HepG2 (cell line): Measurements from ENCODE around the gene CLIC2. TPM values are rescaled to one million over a fixed set of nuclear protein-coding genes. Genes with fewer than 3 reads are reported as not detected.

ENCODE experiments used
- FOXP1 ChIP-seq, 2 experiments: fragments of 450-650 bp in 1 of 2; IDR thresholded peaks; 2 replicates each; pipeline ENCODE4 v1.6.1; 2017 to 2018; ENCODE audit warnings: antibody characterized with exemption in 1 of 2
- GABPB1 ChIP-seq: IDR thresholded peaks from 2 replicates; pipeline ENCODE4 v1.6.1; 2016; ENCODE audit warnings: mild to moderate bottlenecking, missing genetic modification reagents, moderate library complexity, missing compliant biosample characterization
- NFE2 ChIP-seq: sonication (generic); formaldehyde crosslinking; IDR thresholded peaks from 2 replicates; pipeline ENCODE4 v1.4.0; 2020; ENCODE audit warnings: missing genetic modification reagents
- PLRG1 ChIP-seq: fragments of 450-650 bp; conservative IDR thresholded peaks from 2 replicates; pipeline ENCODE4 v1.6.1; 2016
- TAF1 ChIP-seq: sonication (generic); formaldehyde crosslinking; IDR thresholded peaks from 2 replicates; pipeline ENCODE4 v1.4.0; 2020; ENCODE audit warnings: missing genetic modification reagents
- ZFX ChIP-seq: sonication (generic); formaldehyde crosslinking; IDR thresholded peaks from 2 replicates; pipeline ENCODE4 v1.4.0; 2020; ENCODE audit warnings: mild to moderate bottlenecking, low read depth, missing genetic modification reagents, moderate library complexity
- ZFYVE20 ChIP-seq: sonication (generic); formaldehyde crosslinking; IDR thresholded peaks from 2 replicates; pipeline ENCODE4 v1.8.0; 2023; ENCODE audit warnings: low read depth, mild to moderate bottlenecking, moderate library complexity, missing genetic modification reagents, borderline replicate concordance
- ZNF501 ChIP-seq: sonication (generic); formaldehyde crosslinking; IDR thresholded peaks from 2 replicates; pipeline ENCODE4 v1.5.1; 2020; ENCODE audit warnings: mild to moderate bottlenecking, moderate library complexity, missing genetic modification reagents
- polyA plus RNA-seq, 8 experiments: library from polyadenylated mRNA; depleted of rRNA in 3 of 8; stranded (reverse) in 7 of 8; unstranded in 1 of 8; fragments of >200 nt; fragmentation: Illumina TruSeq in 4 of 8; extraction: Trizol in 4 of 8; gene quantifications; 2 replicates each; pipeline versions ENCODE4 v1.2.1 to v1.2.3, GENCODE V29; 2011 to 2016; ENCODE audit warnings: low read depth in 4 of 8, missing spikeins in 1 of 8, mixed read lengths in 1 of 8; ENCODE audit not compliant: insufficient read depth in 1 of 8
- total RNA-seq, 5 experiments: library from RNA; depleted of rRNA; stranded (reverse); fragments of >200 nt; fragmentation: Illumina TruSeq; extraction: Trizol; gene quantifications; 2 replicates each; pipeline ENCODE4 v1.2.3, GENCODE V29; 2016; ENCODE audit warnings: low read depth in 1 of 5
- TF ChIP-seq, protein P1 (sequence below): sonication (generic); formaldehyde crosslinking; IDR thresholded peaks from 2 replicates; pipeline ENCODE4 v1.8.0; 2023; ENCODE audit warnings: mild to moderate bottlenecking, missing genetic modification reagents
- TF ChIP-seq, protein P2 (sequence below): sonication (generic); formaldehyde crosslinking; IDR thresholded peaks from 2 replicates; pipeline ENCODE4 v1.5.1; 2020; ENCODE audit warnings: missing genetic modification reagents, mild to moderate bottlenecking, borderline replicate concordance
- TF ChIP-seq, protein P3 (sequence below): IDR thresholded peaks from 2 replicates; pipeline ENCODE4 v1.6.1; 2016
- TF ChIP-seq, protein P4 (sequence below): IDR thresholded peaks from 2 replicates; pipeline ENCODE4 v1.6.1; 2016; ENCODE audit warnings: mild to moderate bottlenecking, missing biosample characterization, missing genetic modification reagents

Gene CLIC2
- total and polyA plus RNA-seq, 2 of the 13 experiments (the other 11 are each of a cell fraction or from before 2014, with no cell fraction given) = 0.24 to 0.25 TPM

DNA sequence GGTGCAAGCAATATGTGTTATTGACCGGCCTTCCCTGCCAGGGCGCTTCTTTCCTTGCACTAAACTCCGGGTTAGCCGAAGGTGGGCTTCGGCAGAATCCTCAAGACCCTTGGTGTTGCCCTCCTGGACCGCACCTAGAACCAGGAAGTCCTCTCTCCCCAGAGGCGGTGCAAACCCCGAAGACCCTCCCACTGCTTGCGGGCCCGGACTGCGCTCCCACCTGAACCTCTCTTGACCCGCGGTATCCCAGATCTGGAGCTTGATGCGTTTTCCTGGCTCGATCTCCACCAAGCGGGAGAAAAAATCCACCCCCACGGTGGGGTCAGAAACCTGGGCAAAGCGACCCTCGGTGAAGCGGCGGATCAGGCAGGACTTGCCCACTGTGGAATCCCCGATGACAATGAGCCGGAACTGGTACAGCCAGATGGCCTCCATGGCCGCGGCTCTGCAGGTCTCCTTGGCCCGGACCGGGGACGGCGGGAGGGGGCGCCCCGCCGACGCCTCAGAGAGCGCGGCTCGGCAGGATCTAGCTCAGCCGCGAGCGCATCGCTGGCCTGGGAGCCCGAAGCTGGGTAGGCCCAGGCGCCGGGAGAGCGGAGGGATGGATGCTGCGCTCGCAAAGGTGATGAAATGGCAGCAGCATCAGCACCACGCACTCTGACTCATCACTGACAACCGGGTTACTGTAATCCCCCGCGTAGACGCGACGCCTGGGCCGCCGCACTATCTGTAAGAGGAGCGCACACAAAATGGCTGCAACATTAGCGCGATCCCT, 70.4 kb downstream of the CLIC2 start, which contains the start of gene RAB39B (continued):
- TF ChIP-seq, protein P1, sequence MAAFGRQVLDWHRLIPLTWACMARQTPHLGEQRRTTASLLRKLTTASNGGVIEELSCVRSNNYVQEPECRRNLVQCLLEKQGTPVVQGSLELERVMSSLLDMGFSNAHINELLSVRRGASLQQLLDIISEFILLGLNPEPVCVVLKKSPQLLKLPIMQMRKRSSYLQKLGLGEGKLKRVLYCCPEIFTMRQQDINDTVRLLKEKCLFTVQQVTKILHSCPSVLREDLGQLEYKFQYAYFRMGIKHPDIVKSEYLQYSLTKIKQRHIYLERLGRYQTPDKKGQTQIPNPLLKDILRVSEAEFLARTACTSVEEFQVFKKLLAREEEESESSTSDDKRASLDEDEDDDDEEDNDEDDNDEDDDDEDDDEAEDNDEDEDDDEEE (CRISPR knock-in tag) = no peak
- TF ChIP-seq TAF1 (CRISPR knock-in tag) = no peak
- TF ChIP-seq, protein P2, sequence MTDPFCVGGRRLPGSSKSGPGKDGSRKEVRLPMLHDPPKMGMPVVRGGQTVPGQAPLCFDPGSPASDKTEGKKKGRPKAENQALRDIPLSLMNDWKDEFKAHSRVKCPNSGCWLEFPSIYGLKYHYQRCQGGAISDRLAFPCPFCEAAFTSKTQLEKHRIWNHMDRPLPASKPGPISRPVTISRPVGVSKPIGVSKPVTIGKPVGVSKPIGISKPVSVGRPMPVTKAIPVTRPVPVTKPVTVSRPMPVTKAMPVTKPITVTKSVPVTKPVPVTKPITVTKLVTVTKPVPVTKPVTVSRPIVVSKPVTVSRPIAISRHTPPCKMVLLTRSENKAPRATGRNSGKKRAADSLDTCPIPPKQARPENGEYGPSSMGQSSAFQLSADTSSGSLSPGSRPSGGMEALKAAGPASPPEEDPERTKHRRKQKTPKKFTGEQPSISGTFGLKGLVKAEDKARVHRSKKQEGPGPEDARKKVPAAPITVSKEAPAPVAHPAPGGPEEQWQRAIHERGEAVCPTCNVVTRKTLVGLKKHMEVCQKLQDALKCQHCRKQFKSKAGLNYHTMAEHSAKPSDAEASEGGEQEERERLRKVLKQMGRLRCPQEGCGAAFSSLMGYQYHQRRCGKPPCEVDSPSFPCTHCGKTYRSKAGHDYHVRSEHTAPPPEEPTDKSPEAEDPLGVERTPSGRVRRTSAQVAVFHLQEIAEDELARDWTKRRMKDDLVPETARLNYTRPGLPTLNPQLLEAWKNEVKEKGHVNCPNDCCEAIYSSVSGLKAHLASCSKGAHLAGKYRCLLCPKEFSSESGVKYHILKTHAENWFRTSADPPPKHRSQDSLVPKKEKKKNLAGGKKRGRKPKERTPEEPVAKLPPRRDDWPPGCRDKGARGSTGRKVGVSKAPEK (CRISPR knock-in tag) = no peak
- no peak for TF ChIP-seq FOXP1 (IDR thresholded peaks at IDR 0.05)
- no peak for TF ChIP-seq FOXP1 (CRISPR knock-in tag; IDR thresholded peaks at IDR 0.05)
- peak; percentile 42; the same call in 1 of the 2 replicates for TF ChIP-seq ZFX (CRISPR knock-in tag)
- no peak for TF ChIP-seq ZFYVE20 (CRISPR knock-in tag)
- peak; percentile 28; the same call in 1 of the 2 replicates for TF ChIP-seq GABPB1
- TF ChIP-seq PLRG1 = no peak
- TF ChIP-seq NFE2 (CRISPR knock-in tag) = no peak
- TF ChIP-seq, protein P3, sequence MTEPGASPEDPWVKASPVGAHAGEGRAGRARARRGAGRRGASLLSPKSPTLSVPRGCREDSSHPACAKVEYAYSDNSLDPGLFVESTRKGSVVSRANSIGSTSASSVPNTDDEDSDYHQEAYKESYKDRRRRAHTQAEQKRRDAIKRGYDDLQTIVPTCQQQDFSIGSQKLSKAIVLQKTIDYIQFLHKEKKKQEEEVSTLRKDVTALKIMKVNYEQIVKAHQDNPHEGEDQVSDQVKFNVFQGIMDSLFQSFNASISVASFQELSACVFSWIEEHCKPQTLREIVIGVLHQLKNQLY (CRISPR knock-in tag) = no peak
- 0 out of 2 replicates have a peak, but pooled peaks have one; percentile 18 for TF ChIP-seq ZNF501 (CRISPR knock-in tag)
- TF ChIP-seq, protein P4, sequence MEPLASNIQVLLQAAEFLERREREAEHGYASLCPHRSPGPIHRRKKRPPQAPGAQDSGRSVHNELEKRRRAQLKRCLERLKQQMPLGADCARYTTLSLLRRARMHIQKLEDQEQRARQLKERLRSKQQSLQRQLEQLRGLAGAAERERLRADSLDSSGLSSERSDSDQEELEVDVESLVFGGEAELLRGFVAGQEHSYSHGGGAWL (CRISPR knock-in tag) = no peak
